GM21515 (cell line): ENCODE measurements around the gene CFAP299.
"Not testable (repeated sequence)": the region's sequence is repeated elsewhere in the genome, so short reads cannot be mapped to it uniquely, and the experiment has no call there.

Experiments used
- ATAC-seq: cut with Tn5 transposase; IDR thresholded peaks from one replicate; pipeline ENCODE4 v1.9.1; 2021; ENCODE audit not compliant: unreplicated experiment

CFAP299 gene

GRCh38 chr4:80335554-80336358 lies at the start of gene CFAP299:
Gene CFAP299, plus strand, starts transcription at chr4:80335730.
- ATAC-seq = peak; percentile 99

- no peak for ATAC-seq
Observed at GRCh38 chr4:80286451-80286850, 49.1 kb upstream of the CFAP299 start.

- not testable (repeated sequence) for ATAC-seq
Observed at GRCh38 chr4:80290665-80291064, 44.9 kb upstream of the CFAP299 start.

GRCh38 chr4:80294206-80294605 lies 41.3 kb upstream of the CFAP299 start:
- ATAC-seq = no peak

- ATAC-seq = no peak
Observed at GRCh38 chr4:80295336-80295735, 40.2 kb upstream of the CFAP299 start.

- no peak for ATAC-seq
Observed at GRCh38 chr4:80295826-80296225, 39.7 kb upstream of the CFAP299 start.

- ATAC-seq = no peak
Observed at GRCh38 chr4:80301884-80302283, 33.6 kb upstream of the CFAP299 start.

GRCh38 chr4:80302616-80303223 lies 32.8 kb upstream of the CFAP299 start:
- no peak for ATAC-seq

GRCh38 chr4:80305466-80305865 lies 30.1 kb upstream of the CFAP299 start:
- no peak for ATAC-seq

- ATAC-seq = no peak
Observed at GRCh38 chr4:80306260-80306659, 29.3 kb upstream of the CFAP299 start.

- no peak for ATAC-seq
Observed at GRCh38 chr4:80307183-80307735, 28.3 kb upstream of the CFAP299 start.

- no peak for ATAC-seq
Observed at GRCh38 chr4:80307774-80308465, 27.6 kb upstream of the CFAP299 start.

- ATAC-seq = no peak
Observed at GRCh38 chr4:80308466-80308822, 27.1 kb upstream of the CFAP299 start.

- no peak for ATAC-seq
Observed at GRCh38 chr4:80309294-80310004, 26.1 kb upstream of the CFAP299 start.

- ATAC-seq = no peak
Observed at GRCh38 chr4:80311130-80311529, 24.4 kb upstream of the CFAP299 start.

GRCh38 chr4:80312124-80312523 lies 23.4 kb upstream of the CFAP299 start:
- ATAC-seq = no peak

GRCh38 chr4:80313627-80314026 lies 21.9 kb upstream of the CFAP299 start:
- ATAC-seq = no peak

- ATAC-seq = not testable (repeated sequence)
Observed at GRCh38 chr4:80315848-80316247, 19.7 kb upstream of the CFAP299 start.

GRCh38 chr4:80321341-80321740 lies 14.2 kb upstream of the CFAP299 start:
- ATAC-seq = no peak

GRCh38 chr4:80321776-80322175 lies 13.8 kb upstream of the CFAP299 start:
- ATAC-seq = no peak

GRCh38 chr4:80322716-80323115 lies 12.8 kb upstream of the CFAP299 start:
- no peak for ATAC-seq
